ENCODE data around the gene PNLIPRP2.

PNLIPRP2 gene

DNA sequence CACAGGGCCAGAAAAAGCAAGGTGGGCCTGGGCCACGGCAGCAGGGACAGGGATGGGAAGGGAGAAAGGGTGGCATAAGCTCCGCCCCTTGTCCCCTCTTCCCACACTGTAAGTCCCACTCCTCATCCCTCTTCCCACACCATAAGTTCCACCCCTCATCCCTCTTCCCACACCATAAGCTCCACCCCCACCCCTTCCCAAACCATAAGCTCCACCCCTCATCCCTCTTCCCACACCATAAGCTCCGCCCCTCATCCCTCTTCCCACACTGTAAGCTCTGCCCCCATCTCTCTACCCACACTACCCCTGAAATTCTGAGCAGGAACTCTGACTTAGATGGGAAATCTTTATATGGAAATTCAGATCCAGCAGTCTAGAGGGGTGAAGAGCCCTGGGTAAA lies 65.9 kb downstream of the PNLIPRP2 start:
- DNase-seq: no peak

DNA sequence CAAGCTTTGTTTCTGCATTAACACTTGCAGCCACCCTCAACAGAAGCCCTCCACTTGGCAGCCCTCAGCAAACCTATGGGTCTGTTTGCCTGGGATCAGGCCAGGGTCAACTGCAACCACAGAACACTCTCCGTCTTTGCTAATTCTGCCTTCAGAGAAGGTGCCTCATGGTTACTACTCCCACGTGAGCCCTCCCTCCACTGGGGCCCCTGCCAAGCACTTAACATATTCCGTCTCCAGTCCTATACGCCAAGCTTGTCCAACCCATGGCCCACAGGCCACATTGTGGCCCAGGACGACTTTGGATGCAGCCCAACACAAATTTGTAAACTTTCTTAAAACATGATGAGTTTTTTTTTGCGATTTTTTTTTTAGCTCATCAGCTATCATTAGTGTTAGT lies 66.9 kb downstream of the PNLIPRP2 start:
- DNase-seq: no peak

DNA sequence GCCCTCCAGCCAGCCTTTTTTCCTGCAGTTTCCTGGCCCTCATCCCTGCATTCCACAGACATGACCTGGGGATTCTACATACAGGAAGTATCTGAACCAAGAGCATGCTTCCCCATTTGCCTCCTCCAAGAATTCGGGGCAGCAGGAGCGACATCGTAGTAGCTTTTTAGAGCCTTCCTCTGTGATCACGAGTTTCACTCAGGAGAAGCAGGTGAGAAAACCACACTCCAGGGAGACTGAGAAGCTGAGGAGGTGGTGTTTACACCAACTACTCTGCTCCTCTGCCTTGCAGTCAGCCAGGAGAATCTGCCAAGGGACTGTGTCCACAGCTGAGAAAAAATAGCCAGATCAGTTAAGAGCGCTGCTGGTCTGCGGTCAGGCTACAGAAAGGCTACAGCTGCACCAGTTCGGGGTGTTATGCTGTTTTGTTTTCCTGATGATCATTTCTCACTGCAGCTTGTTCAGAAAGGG lies 67.5 kb downstream of the PNLIPRP2 start:
- DNase-seq: no peak

DNA sequence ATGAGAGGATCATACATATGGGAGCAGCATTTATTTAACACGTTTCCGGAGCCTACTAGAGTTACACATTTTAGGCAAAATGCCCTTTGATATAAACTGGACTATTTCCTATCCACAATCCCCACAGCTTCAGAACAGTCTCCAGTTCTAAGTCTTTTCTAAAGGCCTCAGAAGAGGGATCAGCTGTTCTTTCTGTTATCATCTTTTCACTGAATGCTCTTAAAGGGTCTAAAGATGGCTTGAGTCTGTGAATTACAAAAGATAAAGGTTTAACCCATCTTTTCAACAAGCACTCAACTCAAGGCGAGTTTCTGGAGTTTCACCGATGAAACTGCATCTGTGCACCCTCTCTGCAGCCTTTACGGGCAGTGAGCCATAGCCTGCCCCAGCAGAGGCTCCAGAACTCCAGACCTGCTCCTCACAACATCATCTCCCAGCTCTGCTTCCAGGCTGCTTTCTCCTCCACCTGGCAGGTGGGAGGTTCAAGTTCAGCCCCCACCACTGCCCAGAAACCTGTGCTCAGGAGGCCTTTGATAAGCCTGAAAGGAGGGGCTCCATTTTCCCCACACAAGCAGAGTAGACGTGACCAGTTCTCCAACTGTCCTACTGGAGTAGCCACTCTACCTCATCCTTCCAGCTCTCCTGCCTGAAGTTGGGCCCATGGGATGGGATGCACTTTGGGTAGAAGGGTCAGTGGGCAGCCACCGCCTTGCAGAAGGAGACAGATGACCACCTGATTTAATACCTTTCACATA lies 68.2 kb downstream of the PNLIPRP2 start:
- no peak for DNase-seq

DNA sequence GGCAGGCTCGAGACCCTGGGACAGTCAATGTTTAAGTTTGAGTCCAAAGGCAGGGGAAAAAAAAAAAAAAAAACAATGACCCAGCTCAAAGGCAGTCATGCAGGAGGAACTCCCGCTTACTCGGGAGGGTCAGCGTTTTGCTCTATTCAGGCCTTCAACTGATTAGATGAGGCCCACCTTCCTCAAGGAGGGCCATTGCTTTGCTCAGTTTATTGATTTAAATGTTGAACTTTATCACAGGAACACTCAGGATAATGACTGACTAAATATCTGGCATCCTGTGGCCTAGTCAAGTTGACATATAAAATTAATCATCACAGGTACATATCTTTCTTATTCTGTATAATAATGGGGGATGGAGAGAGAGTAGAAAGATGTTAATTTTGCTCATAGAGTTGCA lies 69.0 kb downstream of the PNLIPRP2 start:
- no peak for DNase-seq

DNA sequence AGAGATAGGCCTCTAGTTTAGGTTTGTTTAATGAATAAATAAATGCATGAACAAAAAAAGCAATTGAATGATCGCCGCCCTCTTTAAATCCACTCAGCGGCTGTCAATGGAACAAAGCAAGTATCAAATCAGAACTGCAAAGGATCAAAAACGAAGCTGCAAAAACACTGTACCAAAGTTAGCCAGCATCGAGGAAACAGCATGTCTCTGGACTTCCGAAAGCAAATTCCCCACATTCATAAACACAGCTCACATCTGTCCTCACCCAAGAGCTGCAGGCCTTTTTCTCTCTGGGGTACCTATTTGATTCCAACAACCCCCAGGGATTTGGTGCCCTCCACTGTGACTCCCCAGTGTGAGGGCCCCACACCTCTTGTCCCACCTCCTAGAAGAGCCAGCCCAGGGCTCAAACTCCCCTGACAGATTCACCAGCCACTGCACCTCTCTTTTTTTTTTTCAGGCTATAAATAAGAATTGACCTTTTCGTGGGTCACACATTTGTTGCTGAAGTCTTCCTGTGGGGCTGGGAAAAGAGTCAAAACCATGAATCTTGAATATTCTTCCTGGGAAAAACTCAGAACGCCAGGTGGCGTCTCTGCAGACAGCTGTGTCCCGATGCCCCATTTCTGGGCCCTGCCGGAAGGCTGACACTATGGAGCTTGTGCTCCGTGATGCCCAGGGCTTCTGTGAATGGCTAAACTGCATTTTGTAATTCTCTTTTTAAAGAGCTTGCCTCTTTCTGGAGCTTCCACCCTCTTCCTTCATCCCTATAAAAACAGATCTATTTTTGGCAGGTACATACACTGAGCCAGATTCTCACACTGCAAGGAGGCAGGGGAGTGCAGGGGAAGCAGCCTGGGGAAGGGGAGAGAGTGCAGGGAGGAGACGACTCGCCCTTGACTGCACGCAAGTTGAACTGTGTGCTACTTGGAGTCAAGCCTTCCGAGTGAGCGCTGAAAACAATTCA lies 69.9 kb downstream of the PNLIPRP2 start:
- no peak for DNase-seq

DNA sequence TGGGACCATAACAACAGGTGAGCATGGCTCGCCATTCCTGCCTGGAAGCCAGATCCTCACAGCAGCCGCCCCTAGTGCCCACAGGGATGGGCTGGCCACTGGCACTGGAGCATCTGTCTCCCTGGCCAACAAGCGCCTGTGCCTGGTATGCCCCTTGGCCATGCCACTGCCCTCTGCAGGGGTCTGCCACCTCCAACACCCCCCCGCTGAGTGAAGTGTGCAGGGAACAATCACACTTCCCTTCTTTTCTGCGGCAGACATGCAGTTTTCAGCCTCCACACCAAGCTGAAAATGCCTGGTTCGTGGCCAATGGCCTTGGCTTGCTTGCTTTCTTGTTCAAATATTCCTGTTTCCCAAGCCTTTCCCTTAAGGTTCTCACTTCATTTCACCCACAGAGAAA lies 70.9 kb downstream of the PNLIPRP2 start:
- DNase-seq: no peak

DNA sequence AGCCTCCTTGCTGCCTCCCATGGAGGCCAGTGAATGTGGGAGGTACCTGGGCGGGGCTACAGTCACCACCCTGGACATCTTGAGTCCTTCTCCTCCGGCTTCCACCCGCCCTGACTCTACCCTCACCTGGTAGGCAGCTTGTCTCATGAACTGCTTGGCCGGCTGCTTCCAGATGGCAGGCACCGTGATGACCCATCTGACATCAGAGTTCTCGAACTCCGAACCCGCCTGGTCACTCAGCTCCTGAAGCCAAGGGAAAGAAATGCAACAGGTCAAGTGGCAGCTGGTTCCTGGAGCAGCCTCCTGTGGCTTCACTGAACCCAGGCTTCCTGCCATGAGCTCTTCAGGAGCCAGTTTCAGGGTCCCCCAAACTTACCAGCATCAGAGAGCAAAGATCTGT lies 71.5 kb downstream of the PNLIPRP2 start:
- DNase-seq: no peak

DNA sequence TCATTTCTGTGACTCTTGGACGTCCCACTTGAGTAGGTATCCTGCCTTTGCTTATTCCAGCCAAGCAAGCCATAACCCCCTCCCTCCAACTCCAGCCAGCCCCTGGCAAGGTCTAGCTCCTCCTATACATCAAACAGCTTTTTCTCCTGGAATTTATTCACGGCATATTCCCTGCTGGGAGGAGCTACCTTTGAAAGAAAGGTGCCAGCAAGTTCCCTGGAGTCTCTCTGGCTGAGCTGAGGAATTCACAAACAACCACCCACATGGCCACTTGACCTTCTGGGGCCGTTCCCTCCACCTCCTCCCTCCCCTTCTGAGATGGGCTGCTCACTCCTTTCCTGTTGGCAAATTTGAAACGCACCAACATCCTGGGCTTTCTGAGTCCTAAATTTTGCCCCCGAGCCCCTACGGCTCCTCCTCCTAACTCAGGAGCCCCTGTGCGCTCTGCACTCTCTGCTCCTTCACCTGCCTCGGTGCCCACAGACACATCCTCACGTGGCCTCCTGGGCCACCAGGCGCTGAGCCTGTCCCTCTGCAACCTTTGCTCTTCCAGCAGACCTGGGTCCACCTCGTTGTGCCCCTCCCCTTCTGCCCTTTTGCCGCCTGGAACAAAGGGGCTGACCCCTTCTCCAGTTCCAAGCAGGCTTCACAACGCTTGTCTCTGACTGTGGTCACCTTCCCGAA lies 73.6 kb downstream of the PNLIPRP2 start:
- no peak for DNase-seq
